H1 (cell line): Measurements from ENCODE around the gene GRM4. TPM values are rescaled to one million over a fixed set of nuclear protein-coding genes. Genes with fewer than 3 reads are reported as not detected.
A peak's percentile ranks its signal among the peaks of the same experiment; 100 is the strongest.

ENCODE experiments used
- CTCF ChIA-PET: fragments of 300-600 bp; sonication (Branson Sonifier 250); formaldehyde crosslinking; loops from one replicate; lab custom pipeline; 2021; ENCODE audit not compliant: partially characterized antibody; lab: Charles Lee
- POLR2A ChIA-PET: fragments of 300-600 bp; sonication (Branson Sonifier 250); formaldehyde crosslinking; loops from one replicate; lab custom pipeline; 2021; ENCODE audit warnings: inconsistent platforms; ENCODE audit not compliant: partially characterized antibody; lab: Charles Lee
- DNase-seq, 2 experiments: peaks; one replicate each; pipeline versions ENCODE4 v3.0.0 to v3.0.0-alpha.2; 2010 to 2022; ENCODE audit warnings: low spot score in 2 of 2, low read depth in 1 of 2, mixed read lengths in 1 of 2
- FAIRE-seq: peaks from 2 replicates; lab custom pipeline; 2011; peaks lifted over from hg19 to GRCh38; lab: Jason Lieb, UNC
- H2AFZ ChIP-seq: 2 replicates; pipeline ENCODE4 v1.8.1; 2012; ENCODE audit warnings: low read length, inconsistent platforms
- H2AK5ac ChIP-seq: 2 replicates; pipeline ENCODE4 v1.6.1; 2013; ENCODE audit warnings: low read depth, low read length
- H2BK120ac ChIP-seq: replicated peaks from 2 replicates; pipeline ENCODE3; 2013; ENCODE audit warnings: low read depth, low read length, inconsistent platforms
- H2BK12ac ChIP-seq: 2 replicates; pipeline ENCODE4 v1.6.1; 2013; ENCODE audit warnings: low read depth, low read length
- H2BK15ac ChIP-seq: 2 replicates; pipeline ENCODE4 v1.6.1; 2013; ENCODE audit warnings: low read length
- H2BK20ac ChIP-seq: 2 replicates; pipeline ENCODE4 v1.6.1; 2013; ENCODE audit warnings: low read length
- H2BK5ac ChIP-seq: 2 replicates; pipeline ENCODE4 v1.6.1; 2013; ENCODE audit warnings: low read depth, low read length
- H3K14ac ChIP-seq: 2 replicates; pipeline ENCODE4 v1.6.1; 2013; ENCODE audit warnings: inconsistent platforms; ENCODE audit not compliant: insufficient read length
- H3K18ac ChIP-seq: 2 replicates; pipeline ENCODE4 v1.6.1; 2013; ENCODE audit warnings: low read length; ENCODE audit errors: extremely low read depth
- H3K23ac ChIP-seq: 2 replicates; pipeline ENCODE4 v1.6.1; 2013; ENCODE audit warnings: inconsistent platforms; ENCODE audit not compliant: insufficient read length
- H3K23me2 ChIP-seq: 2 replicates; pipeline ENCODE4 v1.6.1; 2013; ENCODE audit warnings: low read depth, low read length
- H3K27ac ChIP-seq: 2 replicates; pipeline ENCODE4 v1.6.1; 2011; ENCODE audit warnings: low read depth, low read length, inconsistent platforms
- H3K27me3 ChIP-seq, 4 experiments: replicated peaks in 1 of 4; 1 replicate in 1 of 4; 2 replicates in 3 of 4; pipeline versions ENCODE4 v1.6.1 to v1.8.1; 2011 to 2013; ENCODE audit warnings: low read length in 3 of 4, mild to moderate bottlenecking in 3 of 4, inconsistent platforms in 2 of 4, mixed read lengths in 2 of 4, moderate library complexity in 1 of 4; ENCODE audit not compliant: control insufficient read depth in 3 of 4, insufficient read depth in 3 of 4; ENCODE audit errors: extremely low read depth in 1 of 4
- H3K36me3 ChIP-seq, 4 experiments: 2 replicates each; pipeline versions ENCODE4 v1.6.1 to v1.8.1; 2011 to 2013; ENCODE audit warnings: mild to moderate bottlenecking in 4 of 4, low read length in 3 of 4, moderate library complexity in 2 of 4, control low read depth in 1 of 4, inconsistent platforms in 1 of 4; ENCODE audit not compliant: insufficient read depth in 4 of 4, control insufficient read depth in 2 of 4
- H3K4ac ChIP-seq: replicated peaks from 2 replicates; pipeline ENCODE3; 2013; ENCODE audit warnings: low read length, low read depth, mixed read lengths, inconsistent platforms; ENCODE audit not compliant: insufficient read length
- H3K4me1 ChIP-seq, 4 experiments: replicated peaks in 1 of 4; 1 replicate in 1 of 4; 2 replicates in 3 of 4; pipeline versions ENCODE4 v1.6.1 to v1.8.1; 2011 to 2013; ENCODE audit warnings: low read length in 3 of 4, inconsistent platforms in 2 of 4, mixed read lengths in 1 of 4; ENCODE audit not compliant: insufficient read depth in 4 of 4, control insufficient read depth in 3 of 4
- H3K4me2 ChIP-seq, 2 experiments: 2 replicates each; pipeline versions ENCODE4 v1.6.1 to v1.8.1; 2011 to 2013; ENCODE audit warnings: low read depth in 2 of 2, low read length in 2 of 2, control low read depth in 1 of 2, inconsistent platforms in 1 of 2, mild to moderate bottlenecking in 1 of 2; ENCODE audit not compliant: insufficient read depth in 1 of 2
- H3K4me3 ChIP-seq, 4 experiments: fragments of 200-600, 300-600 bp in 1 of 4; sonication (generic), shearing (Covaris generic), sonication (Bioruptor Twin) in 1 of 4; 2 replicates each; pipeline versions ENCODE4 v1.5.1 to v1.8.1; 2011 to 2016; ENCODE audit warnings: low read length in 4 of 4, low read depth in 3 of 4, control low read depth in 2 of 4, inconsistent platforms in 2 of 4, mild to moderate bottlenecking in 2 of 4, mixed read lengths in 1 of 4, moderate library complexity in 1 of 4; ENCODE audit not compliant: insufficient read depth in 2 of 4; ENCODE audit errors: extremely low read depth in 1 of 4
- H3K56ac ChIP-seq: replicated peaks from 2 replicates; pipeline ENCODE3; 2013; ENCODE audit warnings: low read depth, mild to moderate bottlenecking, mixed read lengths, low read length, inconsistent platforms; ENCODE audit not compliant: insufficient read length
- H3K79me1 ChIP-seq: 2 replicates; pipeline ENCODE4 v1.6.1; 2013; ENCODE audit warnings: low read depth, low read length, control low read depth
- H3K79me2 ChIP-seq, 2 experiments: 2 replicates each; pipeline versions ENCODE4 v1.6.1 to v1.8.1; 2012 to 2013; ENCODE audit warnings: low read length in 2 of 2, mild to moderate bottlenecking in 2 of 2, inconsistent platforms in 1 of 2; ENCODE audit not compliant: insufficient read depth in 2 of 2, control insufficient read depth in 1 of 2
- H3K9ac ChIP-seq, 4 experiments: replicated peaks in 1 of 4; 1 replicate in 1 of 4; 2 replicates in 3 of 4; pipeline versions ENCODE4 v1.6.1 to v1.8.1; 2011 to 2013; ENCODE audit warnings: low read depth in 3 of 4, low read length in 3 of 4, control low read depth in 2 of 4, mild to moderate bottlenecking in 2 of 4, moderate library complexity in 2 of 4, inconsistent platforms in 1 of 4; ENCODE audit errors: extremely low read depth in 1 of 4
- H3K9me3 ChIP-seq, 2 experiments: 2 replicates each; pipeline versions ENCODE4 v1.6.1 to v1.8.1; 2012 to 2013; ENCODE audit warnings: mild to moderate bottlenecking in 2 of 2, moderate library complexity in 2 of 2, control low read depth in 1 of 2, inconsistent platforms in 1 of 2, low read depth in 1 of 2, low read length in 1 of 2, mixed read lengths in 1 of 2; ENCODE audit not compliant: insufficient read depth in 2 of 2
- H4K20me1 ChIP-seq, 2 experiments: replicated peaks in 1 of 2; 2 replicates each; pipeline versions ENCODE3 to v1.8.1; 2011 to 2013; ENCODE audit warnings: inconsistent platforms in 2 of 2, low read length in 2 of 2, mild to moderate bottlenecking in 1 of 2; ENCODE audit not compliant: insufficient read depth in 2 of 2, control insufficient read depth in 1 of 2
- H4K5ac ChIP-seq: 2 replicates; pipeline ENCODE4 v1.6.1; 2013; ENCODE audit warnings: low read length, low read depth, mixed read lengths, inconsistent platforms; ENCODE audit not compliant: insufficient read length
- H4K8ac ChIP-seq: 2 replicates; pipeline ENCODE4 v1.8.0; 2013; ENCODE audit warnings: mild to moderate bottlenecking, moderate library complexity, low read length, inconsistent platforms; ENCODE audit not compliant: insufficient read depth; ENCODE audit errors: extremely low read depth
- H4K91ac ChIP-seq: replicated peaks from 2 replicates; pipeline ENCODE3; 2013; ENCODE audit warnings: low read length, mixed read lengths, inconsistent platforms; ENCODE audit not compliant: insufficient read length
- JUND ChIP-seq: IDR thresholded peaks from 2 replicates; pipeline ENCODE4 v1.6.1; 2011; ENCODE audit warnings: mild to moderate bottlenecking, improper control_type of control experiment, low read length
- RAD21 ChIP-seq, 2 experiments: IDR thresholded peaks in 1 of 2; conservative IDR thresholded peaks in 1 of 2; 2 replicates each; pipeline ENCODE4 v1.6.1; 2011; ENCODE audit warnings: low read depth in 2 of 2, low read length in 2 of 2, improper control_type of control experiment in 1 of 2, inconsistent platforms in 1 of 2, mild to moderate bottlenecking in 1 of 2, moderate library complexity in 1 of 2
- WGBS, 2 experiments: shearing (Covaris generic) in 1 of 2; methylation state at CpG; one replicate each; pipeline versions ENCODE4 v1.1.6 to v1.1.7; 2013 to 2015; ENCODE audit warnings: low lambda C conversion rate in 2 of 2, mixed read lengths in 2 of 2, inconsistent platforms in 1 of 2, low coverage in 1 of 2, missing lambda C conversion rate in 1 of 2; ENCODE audit not compliant: insufficient replicate concordance in 2 of 2, insufficient coverage in 1 of 2, insufficient read length in 1 of 2; ENCODE audit errors: extremely low coverage in 1 of 2, missing lambda C conversion rate in 1 of 2; 5-methylcytosine and 5-hydroxymethylcytosine counted together
- polyA plus RNA-seq, 7 experiments: library from polyadenylated mRNA; depleted of rRNA in 3 of 7; stranded (reverse) in 5 of 7; unstranded in 2 of 7; fragments of >200 nt in 5 of 7; fragments of 200-250 nt in 2 of 7; gene quantifications; 1 replicate in 5 of 7; 2 replicates in 1 of 7; 4 replicates in 1 of 7; pipeline versions ENCODE4 v1.2.1 to v1.2.3, GENCODE V29; 2011 to 2013; ENCODE audit warnings: missing spikeins in 2 of 7, mixed read lengths in 2 of 7
- total RNA-seq: library from RNA; stranded (reverse); fragmentation: NEBNext Ultra II Directional; extraction: Animal tissue kit (Norgen Biotek cat#: 25700); gene quantifications from 2 replicates; pipeline ENCODE4 v1.2.1, GENCODE V29; 2021
- TF ChIP-seq, protein P1 (sequence below), 3 experiments: IDR thresholded peaks; 1 replicate in 2 of 3; 2 replicates in 1 of 3; pipeline versions ENCODE4 v1.5.1 to v1.6.1; 2011; ENCODE audit warnings: low read length in 3 of 3, mild to moderate bottlenecking in 3 of 3, inconsistent platforms in 2 of 3, low read depth in 1 of 3, moderate library complexity in 1 of 3; ENCODE audit not compliant: insufficient read depth in 1 of 3; ENCODE audit errors: control extremely low read depth in 1 of 3

The GRM4 gene
- total and polyA plus RNA-seq, 2 of the 8 experiments (the other 6 are each of a cell fraction or from before 2014, with no cell fraction given): 19.6 to 21.5 TPM

DNA sequence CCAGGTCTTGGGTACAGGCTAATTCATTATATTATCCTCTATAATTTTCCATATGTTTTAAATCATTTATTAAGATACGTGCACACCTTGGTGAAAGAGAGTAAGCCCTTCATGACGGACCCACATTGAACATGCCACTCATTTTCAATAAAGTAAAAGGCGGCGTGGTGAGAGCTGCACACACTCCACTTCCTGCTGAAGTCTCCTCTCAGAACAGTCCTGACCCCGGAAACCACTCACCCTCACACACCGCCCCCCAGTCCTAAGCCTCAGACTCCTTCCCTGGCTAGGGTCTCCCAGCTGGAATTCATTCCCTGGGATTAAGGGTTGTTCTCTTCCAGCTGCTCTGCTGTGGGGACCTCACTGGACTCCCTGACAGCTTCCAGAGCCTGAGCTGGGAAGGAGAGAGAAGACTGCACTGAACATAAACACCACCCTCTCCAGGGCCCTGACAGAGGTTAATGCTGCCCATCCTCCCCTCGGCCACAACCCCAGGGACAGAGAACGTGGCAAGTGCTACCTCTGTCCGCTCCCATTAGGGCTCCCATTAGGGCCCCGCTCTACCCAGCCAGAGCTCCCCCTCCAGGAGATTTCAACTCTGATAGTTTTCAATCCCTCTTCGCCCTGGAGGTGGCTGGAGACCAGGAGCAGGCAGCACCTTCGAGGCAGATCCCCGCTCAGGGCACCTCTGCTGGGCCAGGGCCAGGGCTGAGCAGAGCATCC, 24.8 kb downstream of the GRM4 start:
- H2BK15ac ChIP-seq: no peak overlapping the region
- H3K4me2 ChIP-seq: no peak overlapping the region
- H2BK20ac ChIP-seq: no peak overlapping the region
- WGBS, 2 experiments: 74% methylated on average over 13 of the region's 13 CpGs; no CpG with 5 or more reads in 1 of the 2 experiments
- no peak overlapping the region for H2BK12ac ChIP-seq
- H3K23ac ChIP-seq: no peak overlapping the region
- H3K9ac ChIP-seq: no peak overlapping the region; a peak in 1 of 7 replicates
- H3K27ac ChIP-seq: no peak overlapping the region
- no peaks in the 10 kb centered on the region for H3K79me2 ChIP-seq
- peaks cover 0 to 3% (median 1%) of the 10 kb centered on the region in 4 experiments; a peak in 5 of 7 replicates for H3K4me1 ChIP-seq
- peaks cover 0 to 2% of the 10 kb centered on the region in 2 experiments for H4K20me1 ChIP-seq
- no peak for FAIRE-seq
- POLR2A ChIA-PET: interaction anchor here (0.6 to 1.3 kb wide), 5 partner anchors 9 to 311 kb away, joined by 3 read pairs; no protein-coding TSS in a partner anchor
- no peak overlapping the region for H2AK5ac ChIP-seq
- no peak for TF ChIP-seq JUND
- TF ChIP-seq, protein P1, sequence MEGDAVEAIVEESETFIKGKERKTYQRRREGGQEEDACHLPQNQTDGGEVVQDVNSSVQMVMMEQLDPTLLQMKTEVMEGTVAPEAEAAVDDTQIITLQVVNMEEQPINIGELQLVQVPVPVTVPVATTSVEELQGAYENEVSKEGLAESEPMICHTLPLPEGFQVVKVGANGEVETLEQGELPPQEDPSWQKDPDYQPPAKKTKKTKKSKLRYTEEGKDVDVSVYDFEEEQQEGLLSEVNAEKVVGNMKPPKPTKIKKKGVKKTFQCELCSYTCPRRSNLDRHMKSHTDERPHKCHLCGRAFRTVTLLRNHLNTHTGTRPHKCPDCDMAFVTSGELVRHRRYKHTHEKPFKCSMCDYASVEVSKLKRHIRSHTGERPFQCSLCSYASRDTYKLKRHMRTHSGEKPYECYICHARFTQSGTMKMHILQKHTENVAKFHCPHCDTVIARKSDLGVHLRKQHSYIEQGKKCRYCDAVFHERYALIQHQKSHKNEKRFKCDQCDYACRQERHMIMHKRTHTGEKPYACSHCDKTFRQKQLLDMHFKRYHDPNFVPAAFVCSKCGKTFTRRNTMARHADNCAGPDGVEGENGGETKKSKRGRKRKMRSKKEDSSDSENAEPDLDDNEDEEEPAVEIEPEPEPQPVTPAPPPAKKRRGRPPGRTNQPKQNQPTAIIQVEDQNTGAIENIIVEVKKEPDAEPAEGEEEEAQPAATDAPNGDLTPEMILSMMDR (IDR thresholded peaks at IDR 0.05; ENCODE audit: control extremely low read depth in 1 of 3, insufficient read depth in 1 of 3, low read depth in 1 of 3, low read length in 3 of 3): peak in 2 of 3 experiments; percentile 23 to 38; a peak in 3 of 4 replicates
- TF ChIP-seq RAD21 (IDR thresholded peaks at IDR 0.05 in 1 of 2, conservative IDR thresholded peaks at IDR 0.05 in 1 of 2; ENCODE audit: low read depth in 2 of 2, low read length in 2 of 2): peak; percentile 19 to 37; a peak in 3 of 4 replicates
- H4K5ac ChIP-seq: no peak overlapping the region
- DNase-seq: no peak
- CTCF ChIA-PET: interaction anchor here (0.6 to 1.9 kb wide), 14 partner anchors 10 to 260 kb away, joined by 3 to 10 read pairs (median 3); no protein-coding TSS in a partner anchor
- H4K91ac ChIP-seq: no peak overlapping the region
- no peaks in the 10 kb centered on the region for H3K9me3 ChIP-seq
- H2BK120ac ChIP-seq: no peak overlapping the region
- no peak overlapping the region for H2BK5ac ChIP-seq
- no peaks in the 10 kb centered on the region for H3K23me2 ChIP-seq
- no peak overlapping the region for H3K4ac ChIP-seq
- no peak overlapping the region for H3K18ac ChIP-seq
- H3K79me1 ChIP-seq: peaks cover 5% of the 10 kb centered on the region; the same call in 1 of the 2 replicates
- H2AFZ ChIP-seq: no peak overlapping the region
- H3K4me3 ChIP-seq: no peak overlapping the region
- no peak overlapping the region for H3K14ac ChIP-seq
- H4K8ac ChIP-seq: no peak overlapping the region; the same call in 1 of the 2 replicates
- no peaks in the 10 kb centered on the region for H3K27me3 ChIP-seq
- H3K36me3 ChIP-seq: no peaks in the 10 kb centered on the region; a peak in 1 of 8 replicates
- H3K56ac ChIP-seq: no peak overlapping the region
